IMR-90 (cell line): Measurements from ENCODE around the gene FABP6. TPM values are rescaled to one million over a fixed set of nuclear protein-coding genes. Genes with fewer than 3 reads are reported as not detected.

Experiments used
- ATAC-seq: fragments of 200-7000 bp; cut with Tn5 transposase; 2 replicates; pipeline ENCODE4 v1.9.1; 2020; ENCODE audit warnings: low read depth, mild to moderate bottlenecking, moderate library complexity
- BruUV-seq: library from RNA; stranded (reverse); fragments of 400-500 nt; replicated peaks from 2 replicates; lab custom pipeline; 2021; lab: Mats Ljungman, UMichigan
- CTCF ChIA-PET: fragments of 300-600 bp; formaldehyde crosslinking; extraction: SDS; loops from one replicate; lab custom pipeline; 2021; ENCODE audit warnings: antibody characterized with exemption; lab: Yijun Ruan, JAX
- POLR2A ChIA-PET: fragments of 300-600 bp; sonication (Branson Sonifier 250); formaldehyde crosslinking; loops from one replicate; lab custom pipeline; 2022; ENCODE audit warnings: antibody characterized with exemption; ENCODE audit not compliant: unreplicated experiment; lab: Charles Lee
- DNase-seq: peaks from one replicate; pipeline ENCODE4 v3.0.0; 2013
- H2AFZ ChIP-seq: replicated peaks from 2 replicates; pipeline ENCODE3; 2013; ENCODE audit warnings: low read length, mild to moderate bottlenecking; ENCODE audit not compliant: poor library complexity
- H2AK5ac ChIP-seq: 2 replicates; pipeline ENCODE4 v1.6.1; 2013; ENCODE audit warnings: low read depth, low read length, inconsistent platforms
- H2AK9ac ChIP-seq: replicated peaks from 2 replicates; pipeline ENCODE3; 2013; ENCODE audit warnings: mild to moderate bottlenecking, low read depth, low read length, moderate library complexity; ENCODE audit not compliant: poor library complexity
- H2BK120ac ChIP-seq: 2 replicates; pipeline ENCODE4 v1.6.1; 2013; ENCODE audit warnings: low read depth, low read length, inconsistent platforms
- H2BK15ac ChIP-seq: 3 replicates; pipeline ENCODE4 v1.6.1; 2013; ENCODE audit warnings: low read depth, low read length, inconsistent platforms
- H2BK20ac ChIP-seq: 2 replicates; pipeline ENCODE4 v1.6.1; 2013; ENCODE audit warnings: low read depth, mild to moderate bottlenecking, inconsistent platforms, low read length, moderate library complexity
- H2BK5ac ChIP-seq: 2 replicates; pipeline ENCODE4 v1.6.1; 2013; ENCODE audit warnings: mild to moderate bottlenecking, low read depth, low read length, inconsistent platforms; ENCODE audit not compliant: poor library complexity, severe bottlenecking
- H3K14ac ChIP-seq: replicated peaks from 2 replicates; pipeline ENCODE4 v1.6.1; 2013; ENCODE audit warnings: low read depth, low read length, inconsistent platforms
- H3K18ac ChIP-seq: 2 replicates; pipeline ENCODE4 v1.6.1; 2013; ENCODE audit warnings: low read depth, low read length, control low read depth
- H3K23ac ChIP-seq: 2 replicates; pipeline ENCODE4 v1.6.1; 2013; ENCODE audit warnings: low read depth, low read length, inconsistent platforms
- H3K27ac ChIP-seq: 2 replicates; pipeline ENCODE4 v1.5.1; 2013; ENCODE audit warnings: mild to moderate bottlenecking, control low read depth, low read length; ENCODE audit not compliant: insufficient read depth
- H3K27me3 ChIP-seq: 2 replicates; pipeline ENCODE4 v1.6.1; 2013; ENCODE audit warnings: low read length; ENCODE audit not compliant: control insufficient read depth, insufficient read depth
- H3K36me3 ChIP-seq: 2 replicates; pipeline ENCODE4 v1.6.1; 2013; ENCODE audit warnings: low read length, mixed read lengths; ENCODE audit not compliant: control insufficient read depth, insufficient read depth
- H3K4ac ChIP-seq: 2 replicates; pipeline ENCODE4 v1.6.1; 2013; ENCODE audit warnings: low read depth, low read length, inconsistent platforms
- H3K4me1 ChIP-seq: 2 replicates; pipeline ENCODE4 v1.6.1; 2013; ENCODE audit warnings: low read length, mixed read lengths; ENCODE audit not compliant: control insufficient read depth, insufficient read depth
- H3K4me2 ChIP-seq: 2 replicates; pipeline ENCODE4 v1.6.1; 2013; ENCODE audit warnings: low read depth, mild to moderate bottlenecking, control low read depth, low read length, moderate library complexity
- H3K4me3 ChIP-seq: 2 replicates; pipeline ENCODE4 v1.5.1; 2013; ENCODE audit warnings: low read depth, mild to moderate bottlenecking, control low read depth, low read length, moderate library complexity; ENCODE audit not compliant: insufficient read depth
- H3K56ac ChIP-seq: 2 replicates; pipeline ENCODE4 v1.6.1; 2013; ENCODE audit warnings: low read length, inconsistent platforms; ENCODE audit not compliant: insufficient read depth; ENCODE audit errors: extremely low read depth
- H3K79me1 ChIP-seq, 2 experiments: 2 replicates each; pipeline ENCODE4 v1.6.1; 2013; ENCODE audit warnings: low read length in 2 of 2, inconsistent platforms in 1 of 2, low read depth in 1 of 2
- H3K9ac ChIP-seq: 2 replicates; pipeline ENCODE4 v1.6.1; 2013; ENCODE audit warnings: low read depth, low read length, control low read depth
- H3K9me1 ChIP-seq: 2 replicates; pipeline ENCODE4 v1.6.1; 2013; ENCODE audit warnings: low read length, inconsistent platforms; ENCODE audit not compliant: insufficient read depth
- H3K9me3 ChIP-seq: 2 replicates; pipeline ENCODE4 v1.6.1; 2013; ENCODE audit warnings: low read length; ENCODE audit not compliant: control insufficient read depth, insufficient read depth
- H4K20me1 ChIP-seq: 2 replicates; pipeline ENCODE4 v1.6.1; 2013; ENCODE audit warnings: low read length, inconsistent platforms; ENCODE audit not compliant: insufficient read depth
- H4K5ac ChIP-seq: 2 replicates; pipeline ENCODE4 v1.6.1; 2013; ENCODE audit warnings: mild to moderate bottlenecking, low read depth, low read length, control low read depth
- H4K8ac ChIP-seq, 2 experiments: 2 replicates each; pipeline ENCODE4 v1.6.1; 2013; ENCODE audit warnings: low read depth in 2 of 2, low read length in 2 of 2, control low read depth in 1 of 2, inconsistent platforms in 1 of 2
- H4K91ac ChIP-seq: 2 replicates; pipeline ENCODE4 v1.6.1; 2013; ENCODE audit warnings: low read depth, low read length, inconsistent platforms; ENCODE audit not compliant: insufficient read depth
- BHLHE40 ChIP-seq: fragments of 150-350 bp; IDR thresholded peaks from 2 replicates; pipeline ENCODE4 v1.6.1; 2016; ENCODE audit warnings: mild to moderate bottlenecking, low read depth, low read length
- CTCF ChIP-seq: conservative IDR thresholded peaks from 2 replicates; pipeline ENCODE4 v1.5.1; 2012; ENCODE audit warnings: mild to moderate bottlenecking, low read depth, low read length, improper control_type of control experiment
- ELK1 ChIP-seq: fragments of 150-350 bp; IDR thresholded peaks from 2 replicates; pipeline ENCODE4 v1.6.1; 2016; ENCODE audit warnings: low read depth, mild to moderate bottlenecking, low read length, moderate library complexity, borderline replicate concordance
- FOS ChIP-seq: fragments of 150-350 bp; IDR thresholded peaks from 2 replicates; pipeline ENCODE4 v1.6.1; 2016; ENCODE audit warnings: low read depth, low read length
- RFX5 ChIP-seq: IDR thresholded peaks from 2 replicates; pipeline ENCODE4 v1.8.0; 2012; ENCODE audit warnings: low read depth, mild to moderate bottlenecking, low read length, moderate library complexity
- USF2 ChIP-seq: fragments of 150-350 bp; IDR thresholded peaks from 2 replicates; pipeline ENCODE4 v1.6.1; 2017; ENCODE audit warnings: mild to moderate bottlenecking, antibody characterized with exemption, low read length, low read depth
- WGBS, 2 experiments: methylation state at CpG; one replicate each; pipeline versions ENCODE4 v1.1.5 to v1.1.7; 2013; ENCODE audit warnings: missing lambda C conversion rate in 2 of 2; ENCODE audit not compliant: insufficient read length in 1 of 2; ENCODE audit errors: extremely low coverage in 2 of 2; 5-methylcytosine and 5-hydroxymethylcytosine counted together
- dilution Hi-C: fragments of 300-500 bp; cut with HindIII; formaldehyde crosslinking; loops from one replicate; pipeline ENCODE4 v1.14.3; 2018; ENCODE audit warnings: low sequenced_read_pairs; ENCODE audit not compliant: unreplicated experiment
- in situ Hi-C: fragments of 300-500 bp; cut with MboI; formaldehyde crosslinking; loops from 3 replicates; pipeline ENCODE4 v1.14.3; 2019; ENCODE audit warnings: low sequenced_read_pairs, inconsistent platforms, mixed read lengths
- intact Hi-C: fragments of 100-400 bp; cut with micrococcal nuclease; formaldehyde crosslinking; loops from 2 replicates; pipeline ENCODE4 v1.10.0; 2022
- polyA plus RNA-seq, 3 experiments: library from polyadenylated mRNA; depleted of rRNA; stranded (reverse); fragments of >200 nt; gene quantifications; 2 replicates each; pipeline ENCODE4 v1.2.3, GENCODE V29; 2012; ENCODE audit warnings: low replicate concordance in 1 of 3
- total RNA-seq: library from RNA; depleted of rRNA; stranded (reverse); fragments of >200 nt; gene quantifications from 2 replicates; pipeline ENCODE4 v1.2.3, GENCODE V29; 2012

Gene FABP6
- total and polyA plus RNA-seq, 2 of the 4 experiments (the other 2 are of a cell fraction) = not detected

GRCh38 chr5:160278343-160278742 lies 49.0 kb downstream of the FABP6 start:
- Histone ChIP-seq H3K9me1 (no peaks in the 10 kb centered on the region; the same call in 1 of the 2 replicates), H3K27ac (no peak overlapping the region), H3K27me3 (no peaks in the 10 kb centered on the region), H3K79me1 (0 out of 4 replicates have a peak, but pooled peaks cover 0 to 5% of the 10 kb centered on the region in 2 experiments), H3K14ac (no peak overlapping the region), H3K56ac (no peak overlapping the region), H2BK20ac (no peak overlapping the region), H3K18ac (no peak overlapping the region), H3K9me3 (no peaks in the 10 kb centered on the region), H2BK120ac (no peak overlapping the region), H4K8ac (no peak overlapping the region), H2BK15ac (no peak overlapping the region), H3K23ac (no peak overlapping the region), H3K4ac (no peak overlapping the region), H3K36me3 (peaks cover 5% of the 10 kb centered on the region), H2BK5ac (no peak overlapping the region), H3K4me1 (no peaks in the 10 kb centered on the region), H4K5ac (no peak overlapping the region), H3K4me3 (no peak overlapping the region), H2AK5ac (no peak overlapping the region; the same call in 1 of the 2 replicates), H3K9ac (no peak overlapping the region), H3K4me2 (no peak overlapping the region), H2AK9ac (peak overlapping the region; percentile 85), H4K91ac (no peak overlapping the region), H2AFZ (no peak overlapping the region), H4K20me1 (no peaks in the 10 kb centered on the region)
- TF ChIP-seq BHLHE40 = no peak
- no peak for TF ChIP-seq USF2
- no peak for TF ChIP-seq ELK1
- no peak for TF ChIP-seq CTCF
- TF ChIP-seq FOS = no peak
- TF ChIP-seq RFX5 = no peak
- in situ Hi-C loops (no loop called here), dilution Hi-C loops (no loop called here), intact Hi-C loops (no loop called here)
- DNase-seq = no peak
- WGBS, 2 experiments = 61% methylated on average over 3 of the region's 7 CpGs; no CpG with 5 or more reads in 1 of the 2 experiments
- ChIA-PET POLR2A (no interaction called here), CTCF (interaction anchor here (0.6 kb wide), 1 partner anchor 34 kb away, joined by 3 read pairs; the partner anchor contains the start of gene CCNJL)
- BruUV-seq = no TSS peak
- ATAC-seq = no peak
